NCI-H128 (cell line): ENCODE data around the gene FTL.

Source experiments
- DNase-seq: peaks from one replicate; lab custom pipeline; 2025; ENCODE audit not compliant: unreplicated experiment; lab: John Stamatoyannopoulos, UW

The FTL gene

GRCh38 chr19:48990400-48990799 lies 25.3 kb downstream of the FTL start:
- DNase-seq = no peak

- DNase-seq = no peak
Measured at GRCh38 chr19:48991011-48991609, 26.0 kb downstream of the FTL start.

- no peak for DNase-seq
Measured at GRCh38 chr19:48991873-48992580, 26.9 kb downstream of the FTL start.

- no peak for DNase-seq
Measured at GRCh38 chr19:48992581-48993174, 27.6 kb downstream of the FTL start.

- DNase-seq = peak; percentile 99
Measured at GRCh38 chr19:48993175-48994034, 28.3 kb downstream of the FTL start, which contains the start of the genes GYS1 and RUVBL2. TSS of gene GYS1 (minus strand) at chr19:48993309. CDS start at chr19:48993112, 197 bp downstream. TSS of gene RUVBL2 (plus strand) at chr19:48993887. CDS start at chr19:48993912, 25 bp downstream.

- no peak for DNase-seq
Measured at GRCh38 chr19:48994035-48994386, 28.9 kb downstream of the FTL start.

- no peak for DNase-seq
Measured at GRCh38 chr19:48997972-48998371, 32.9 kb downstream of the FTL start.

- DNase-seq = no peak
Measured at GRCh38 chr19:48999481-49000325, 34.6 kb downstream of the FTL start.

GRCh38 chr19:49004133-49004532 lies 39.0 kb downstream of the FTL start:
- DNase-seq = no peak

- no peak for DNase-seq
Measured at GRCh38 chr19:49004964-49005614, 40.0 kb downstream of the FTL start.

- no peak for DNase-seq
Measured at GRCh38 chr19:49006905-49007304, 41.8 kb downstream of the FTL start.

GRCh38 chr19:49009828-49010227 lies 44.7 kb downstream of the FTL start:
- no peak for DNase-seq

- no peak for DNase-seq
Measured at GRCh38 chr19:49010453-49010852, 45.3 kb downstream of the FTL start.

GRCh38 chr19:49011194-49011593 lies 46.1 kb downstream of the FTL start:
- no peak for DNase-seq

GRCh38 chr19:49014123-49014869 lies 49.2 kb downstream of the FTL start:
- DNase-seq = no peak

GRCh38 chr19:49014870-49015255 lies 49.8 kb downstream of the FTL start:
- no peak for DNase-seq

- DNase-seq = no peak
Measured at GRCh38 chr19:49016067-49016839, 51.1 kb downstream of the FTL start.
